NCI-H1105 (cell line): ENCODE results near the gene SCAPER.

Experiments
- DNase-seq: peaks from one replicate; lab custom pipeline; 2025; lab: John Stamatoyannopoulos, UW

The SCAPER gene

GRCh38 chr15:76337696-76338485, 567.2 kb downstream of the SCAPER start:
- no peak for DNase-seq

- DNase-seq, result no peak
Observed at GRCh38 chr15:76337059-76337695, 568.0 kb downstream of the SCAPER start.

GRCh38 chr15:76336254-76337058, 568.7 kb downstream of the SCAPER start, which contains the start of gene ISL2:
ISL2 (plus strand) TSS chr15:76336773; CDS start chr15:76336884, 111 bp downstream.
- DNase-seq, result peak; percentile 74

GRCh38 chr15:76335307-76336253, 569.6 kb downstream of the SCAPER start:
- no peak for DNase-seq

GRCh38 chr15:76334438-76335306, 570.5 kb downstream of the SCAPER start:
- no peak for DNase-seq

- DNase-seq, result no peak
Observed at GRCh38 chr15:76333720-76334437, 571.3 kb downstream of the SCAPER start.

GRCh38 chr15:76333309-76333708, 571.8 kb downstream of the SCAPER start:
- DNase-seq, result no peak

GRCh38 chr15:76332796-76333195, 572.3 kb downstream of the SCAPER start:
- DNase-seq, result no peak

GRCh38 chr15:76330080-76330680, 575.0 kb downstream of the SCAPER start:
- no peak for DNase-seq

- DNase-seq, result no peak
Observed at GRCh38 chr15:76328958-76329357, 576.2 kb downstream of the SCAPER start.

- no peak for DNase-seq
Observed at GRCh38 chr15:76328106-76328696, 576.9 kb downstream of the SCAPER start.

GRCh38 chr15:76327191-76328105, 577.7 kb downstream of the SCAPER start:
- DNase-seq, result no peak

- no peak for DNase-seq
Observed at GRCh38 chr15:76325704-76326103, 579.4 kb downstream of the SCAPER start.

GRCh38 chr15:76324066-76324465, 581.1 kb downstream of the SCAPER start:
- DNase-seq, result no peak

GRCh38 chr15:76321602-76322001, 583.5 kb downstream of the SCAPER start:
- no peak for DNase-seq

- no peak for DNase-seq
Observed at GRCh38 chr15:76321171-76321570, 584.0 kb downstream of the SCAPER start.

- no peak for DNase-seq
Observed at GRCh38 chr15:76320012-76320411, 585.1 kb downstream of the SCAPER start.

GRCh38 chr15:76313731-76314130, 591.4 kb downstream of the SCAPER start:
- no peak for DNase-seq
